ENCODE results near the gene FOXP4. TPM values are rescaled to one million over a fixed set of nuclear protein-coding genes. Genes with fewer than 3 reads are reported as not detected.

Gene FOXP4
- total and polyA plus RNA-seq, 4 donors, result 2.5 to 16.0 (median 4.3) TPM

- WGBS, result 92% methylated on average over 6 of the region's 6 CpGs
- TF ChIP-seq REST (IDR thresholded peaks at IDR 0.05), result no peak
- no peak for TF ChIP-seq TAF1 (conservative IDR thresholded peaks at IDR 0.05)
- no peak for TF ChIP-seq EGR1 (IDR thresholded peaks at IDR 0.05; ENCODE audit: low read depth in 2 of 2)
- no peak for TF ChIP-seq RAD21 (IDR thresholded peaks at IDR 0.05)
- TF ChIP-seq HNF4A (conservative IDR thresholded peaks at IDR 0.05), result no peak
- no peak for TF ChIP-seq ATF3 (IDR thresholded peaks at IDR 0.05)
- no peak for TF ChIP-seq FOXA2 (IDR thresholded peaks at IDR 0.05)
- H3K4me3 ChIP-seq (ENCODE audit: low read depth in 1 of 3, low read length in 3 of 3), result no peak overlapping the region
- no peaks in the 10 kb centered on the region for H3K9me3 ChIP-seq (ENCODE audit: control insufficient read depth in 4 of 4, low read length in 3 of 4)
- H3K27me3 ChIP-seq (ENCODE audit: control insufficient read depth in 4 of 4, insufficient read depth in 4 of 4, low read length in 3 of 4), result no peaks in the 10 kb centered on the region
- H3K4me1 ChIP-seq (ENCODE audit: control insufficient read depth in 4 of 4, insufficient read depth in 4 of 4, low read length in 3 of 4), result no peaks in the 10 kb centered on the region
- H3K36me3 ChIP-seq (ENCODE audit: control insufficient read depth in 4 of 4, insufficient read depth in 3 of 4, low read depth in 1 of 4, low read length in 3 of 4), result peaks cover 10 to 30% (median 14%) of the 10 kb centered on the region in 4 donors
- no peak for DNase-seq (ENCODE audit: low spot score)
- no peak overlapping the region for H3K9ac ChIP-seq (ENCODE audit: low read depth in 1 of 2, low read length in 2 of 2)
- no peak overlapping the region for H3K27ac ChIP-seq (ENCODE audit: low read depth in 1 of 2, low read length in 2 of 2)
Observed at GRCh38 chr6:41595166-41595565, 49.0 kb downstream of the FOXP4 start.

GRCh38 chr6:41596096-41596685 lies 50.0 kb downstream of the FOXP4 start:
- TF ChIP-seq TAF1 (conservative IDR thresholded peaks at IDR 0.05), result no peak
- no peak for TF ChIP-seq ATF3 (IDR thresholded peaks at IDR 0.05)
- TF ChIP-seq ZBTB33 (IDR thresholded peaks at IDR 0.05), result no peak
- TF ChIP-seq MAX (IDR thresholded peaks at IDR 0.05), result no peak
- TF ChIP-seq FOXA1 (IDR thresholded peaks at IDR 0.05), result no peak
- no peak for TF ChIP-seq RXRA (IDR thresholded peaks at IDR 0.05)
- TF ChIP-seq FOXA2 (IDR thresholded peaks at IDR 0.05), result no peak
- no peak for TF ChIP-seq EGR1 (IDR thresholded peaks at IDR 0.05; ENCODE audit: low read depth in 2 of 2)
- TF ChIP-seq JUND (IDR thresholded peaks at IDR 0.05), result no peak
- no peak for TF ChIP-seq YY1 (IDR thresholded peaks at IDR 0.05)
- no peak for TF ChIP-seq RAD21 (IDR thresholded peaks at IDR 0.05)
- no peak for TF ChIP-seq REST (IDR thresholded peaks at IDR 0.05)
- no peak for TF ChIP-seq HNF4A (conservative IDR thresholded peaks at IDR 0.05)
- no peak for TF ChIP-seq HNF4G (IDR thresholded peaks at IDR 0.05)
- no peak overlapping the region for H3K27ac ChIP-seq (ENCODE audit: low read depth in 1 of 2, low read length in 2 of 2)
- no peak overlapping the region for H3K4me3 ChIP-seq (ENCODE audit: low read depth in 1 of 3, low read length in 3 of 3)
- no peaks in the 10 kb centered on the region for H3K27me3 ChIP-seq (ENCODE audit: control insufficient read depth in 4 of 4, insufficient read depth in 4 of 4, low read length in 3 of 4)
- DNase-seq (ENCODE audit: low spot score), result no peak
- no peaks in the 10 kb centered on the region for H3K9me3 ChIP-seq (ENCODE audit: control insufficient read depth in 4 of 4, low read length in 3 of 4)
- no peak overlapping the region for H3K9ac ChIP-seq (ENCODE audit: low read depth in 1 of 2, low read length in 2 of 2)
- 89% methylated on average over 10 of the region's 10 CpGs for WGBS
- peaks cover 8 to 24% (median 12%) of the 10 kb centered on the region in 4 donors for H3K36me3 ChIP-seq (ENCODE audit: control insufficient read depth in 4 of 4, insufficient read depth in 3 of 4, low read depth in 1 of 4, low read length in 3 of 4)
- no peaks in the 10 kb centered on the region for H3K4me1 ChIP-seq (ENCODE audit: control insufficient read depth in 4 of 4, insufficient read depth in 4 of 4, low read length in 3 of 4)

All from liver (tissue), 9 donors.